Progenitor cell of endocrine pancreas (in vitro differentiated cells): ENCODE measurements around the gene SLC12A4. TPM values are rescaled to one million over a fixed set of nuclear protein-coding genes. Genes with fewer than 3 reads are reported as not detected.
"Not testable (repeated sequence)": the region's sequence is repeated elsewhere in the genome, so short reads cannot be mapped to it uniquely, and the experiment has no call there.

Experiments used
- DNase-seq: peaks from one replicate; pipeline ENCODE4 v3.0.0; 2021; ENCODE audit warnings: low spot score; ENCODE audit not compliant: unreplicated experiment
- H3K27ac Mint-ChIP-seq: 2 replicates; pipeline ENCODE4 v1.8.0; 2021; ENCODE audit warnings: mild to moderate bottlenecking, moderate library complexity, mixed read lengths
- H3K27me3 Mint-ChIP-seq: 2 replicates; pipeline ENCODE4 v1.8.0; 2021; ENCODE audit warnings: mixed read lengths
- H3K36me3 Mint-ChIP-seq: 2 replicates; pipeline ENCODE4 v1.8.0; 2022; ENCODE audit warnings: mixed read lengths; ENCODE audit not compliant: insufficient read depth
- H3K4me1 Mint-ChIP-seq: 2 replicates; pipeline ENCODE4 v1.8.0; 2021; ENCODE audit warnings: low read depth, mixed read lengths
- H3K4me3 Mint-ChIP-seq: 2 replicates; pipeline ENCODE4 v1.8.0; 2021; ENCODE audit warnings: low read depth, mild to moderate bottlenecking, moderate library complexity, mixed read lengths
- H3K9me3 Mint-ChIP-seq: 2 replicates; pipeline ENCODE4 v1.8.0; 2021; ENCODE audit warnings: low read depth, mixed read lengths
- long read RNA-seq: library from polyadenylated mRNA; unstranded; transcript quantifications from one replicate; pipeline ENCODE4 v2.0.0, GENCODE V29; 2020
- total RNA-seq: library from RNA; stranded (reverse); gene quantifications from 2 replicates; pipeline ENCODE4 v1.2.1, GENCODE V29; 2021
- TF ChIP-seq, protein P1 (sequence below): fragments of 200-600 bp; sonication (generic); IDR thresholded peaks from one replicate; pipeline ENCODE4 v1.5.0; 2021; ENCODE audit warnings: antibody characterized with exemption, mild to moderate bottlenecking; ENCODE audit not compliant: unreplicated experiment

SLC12A4 gene
- total RNA-seq = 74.3 and 75.6 TPM in 2 replicates
- long read RNA-seq, full-length matches to known transcripts = 7 of 24 reads
- long read RNA-seq, partial matches to known transcripts = 6 of 24 reads
- long read RNA-seq, other reads (novel, unspliced or antisense) = 11 of 24 reads

- peak; percentile 73 for DNase-seq
- Mint-ChIP-seq H3K36me3 (peaks cover 1% of the 10 kb centered on the region), H3K4me3 (peak within 1 kb of the TSS; percentile 98), H3K27me3 (no peaks in the 10 kb centered on the region), H3K4me1 (peaks cover 29% of the 10 kb centered on the region), H3K9me3 (no peaks in the 10 kb centered on the region), H3K27ac (peak within 1 kb of the TSS; percentile 97)
- TF ChIP-seq, protein P1, sequence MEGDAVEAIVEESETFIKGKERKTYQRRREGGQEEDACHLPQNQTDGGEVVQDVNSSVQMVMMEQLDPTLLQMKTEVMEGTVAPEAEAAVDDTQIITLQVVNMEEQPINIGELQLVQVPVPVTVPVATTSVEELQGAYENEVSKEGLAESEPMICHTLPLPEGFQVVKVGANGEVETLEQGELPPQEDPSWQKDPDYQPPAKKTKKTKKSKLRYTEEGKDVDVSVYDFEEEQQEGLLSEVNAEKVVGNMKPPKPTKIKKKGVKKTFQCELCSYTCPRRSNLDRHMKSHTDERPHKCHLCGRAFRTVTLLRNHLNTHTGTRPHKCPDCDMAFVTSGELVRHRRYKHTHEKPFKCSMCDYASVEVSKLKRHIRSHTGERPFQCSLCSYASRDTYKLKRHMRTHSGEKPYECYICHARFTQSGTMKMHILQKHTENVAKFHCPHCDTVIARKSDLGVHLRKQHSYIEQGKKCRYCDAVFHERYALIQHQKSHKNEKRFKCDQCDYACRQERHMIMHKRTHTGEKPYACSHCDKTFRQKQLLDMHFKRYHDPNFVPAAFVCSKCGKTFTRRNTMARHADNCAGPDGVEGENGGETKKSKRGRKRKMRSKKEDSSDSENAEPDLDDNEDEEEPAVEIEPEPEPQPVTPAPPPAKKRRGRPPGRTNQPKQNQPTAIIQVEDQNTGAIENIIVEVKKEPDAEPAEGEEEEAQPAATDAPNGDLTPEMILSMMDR = no peak
These were observed at the start of gene SLC12A4 for GRCh38 chr16:67968400-67969253. Gene SLC12A4, minus strand, starts transcription at chr16:67968637. Its CDS starts 84 bp downstream, at chr16:67968553.

DNA sequence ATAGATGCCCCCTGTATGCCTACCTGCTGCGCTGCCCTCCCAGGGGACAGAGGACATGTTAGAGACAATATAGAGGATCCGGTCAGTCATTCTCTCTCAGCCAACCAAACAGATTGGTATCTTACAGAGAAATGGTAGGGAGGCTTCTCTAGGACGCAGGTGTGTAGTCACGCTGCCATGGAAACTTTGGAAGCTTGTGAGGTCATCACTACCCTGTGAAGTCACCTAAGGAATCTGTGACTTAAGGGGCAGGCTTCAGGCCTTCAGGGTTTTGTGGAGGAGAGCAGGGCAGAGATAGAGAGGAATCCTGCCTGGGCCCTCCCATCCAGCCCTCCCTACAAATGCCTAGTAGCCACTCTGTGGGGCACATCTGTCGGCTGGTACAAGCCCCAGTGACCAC is 47.2 kb upstream of the SLC12A4 start, which contains the start of gene DPEP2NB:
TSS of gene DPEP2NB (minus strand) at position 231 of the 400 bp plus-strand sequence. CDS start at position 90, 141 bp downstream.
- TF ChIP-seq, protein P1 = no peak
- Mint-ChIP-seq H3K4me1 (no peaks in the 10 kb centered on the region), H3K27me3 (peaks cover 7% of the 10 kb centered on the region), H3K36me3 (no peaks in the 10 kb centered on the region), H3K9me3 (no peaks in the 10 kb centered on the region), H3K4me3 (no peak within 1 kb of the TSS), H3K27ac (peak within 1 kb of the TSS; percentile 63)
- no peak for DNase-seq

DNA sequence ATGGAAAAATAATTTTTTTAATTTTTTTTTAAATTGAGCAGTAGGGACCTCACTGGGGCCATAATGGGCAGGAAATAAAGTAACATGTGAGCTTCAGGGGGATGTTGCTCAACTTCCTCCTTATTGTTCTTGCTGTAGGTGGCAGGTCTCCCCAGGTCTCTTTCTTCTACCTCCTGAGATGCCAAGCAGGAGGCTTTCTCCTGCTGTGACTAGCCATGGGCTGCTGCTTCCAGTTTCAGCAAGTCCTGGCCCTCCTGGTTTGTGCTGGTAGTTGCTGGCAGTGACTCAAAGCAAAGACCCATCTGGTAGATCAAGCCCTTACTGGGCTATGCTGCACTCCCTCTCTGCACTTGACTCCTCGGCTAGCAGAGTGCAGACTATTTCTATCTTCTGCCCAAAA is 45.0 kb upstream of the SLC12A4 start:
- H3K4me1 Mint-ChIP-seq = no peaks in the 10 kb centered on the region
- no peak overlapping the region for H3K27ac Mint-ChIP-seq
- TF ChIP-seq, protein P1 = no peak
- H3K27me3 Mint-ChIP-seq = peaks cover 9% of the 10 kb centered on the region
- no peaks in the 10 kb centered on the region for H3K36me3 Mint-ChIP-seq
- no peaks in the 10 kb centered on the region for H3K9me3 Mint-ChIP-seq
- H3K4me3 Mint-ChIP-seq = no peak overlapping the region
- DNase-seq = no peak

DNA sequence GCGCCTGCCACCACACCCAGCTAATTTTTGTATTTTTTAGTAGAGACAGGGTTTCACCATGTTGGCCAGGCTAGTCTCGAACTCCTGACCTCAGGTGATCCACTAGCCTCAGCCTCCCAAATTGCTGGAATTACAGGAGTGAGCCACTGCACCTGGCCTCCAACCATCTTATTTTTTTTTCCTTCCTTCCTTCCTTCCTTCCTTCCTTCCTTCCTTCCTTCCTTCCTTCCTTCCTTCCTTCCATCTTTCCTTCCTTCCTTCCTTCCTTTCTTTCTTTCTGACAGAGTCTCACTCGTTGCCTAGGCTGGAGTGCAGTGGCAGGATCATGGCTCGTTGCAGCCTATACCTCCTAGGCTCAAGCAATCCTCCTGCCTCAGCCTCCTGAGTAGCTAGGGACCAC is 41.4 kb upstream of the SLC12A4 start:
- not testable (repeated sequence) for H3K4me1 Mint-ChIP-seq, H3K27me3 Mint-ChIP-seq, H3K36me3 Mint-ChIP-seq, H3K9me3 Mint-ChIP-seq, H3K27ac Mint-ChIP-seq, DNase-seq, H3K4me3 Mint-ChIP-seq

DNA sequence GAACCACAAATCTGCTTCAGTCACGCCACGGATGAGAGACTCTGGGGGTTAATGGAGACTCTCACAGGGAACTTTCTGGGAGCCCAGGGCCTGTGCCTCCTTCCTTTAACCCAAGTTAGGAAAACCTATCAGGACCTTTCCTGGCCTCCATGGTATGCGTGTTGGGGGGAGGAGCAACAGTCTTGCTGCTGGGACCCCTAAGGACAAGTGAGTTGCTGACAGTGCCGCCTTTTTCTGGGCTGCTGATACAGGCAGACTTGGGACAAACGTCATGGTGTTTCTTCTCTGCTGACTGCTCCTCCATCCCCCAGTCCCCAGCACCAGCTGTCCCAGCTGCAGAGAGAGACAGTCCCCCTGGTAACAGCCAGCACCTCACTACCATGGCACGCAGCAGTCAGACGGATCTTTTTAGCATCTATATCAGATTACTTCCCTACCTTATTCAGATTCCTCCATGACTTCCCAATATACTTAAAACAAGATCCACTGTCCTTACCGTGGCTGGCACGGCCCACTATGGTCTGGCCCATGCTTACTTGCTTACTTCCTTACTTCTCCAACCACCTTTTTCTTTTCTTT is 40.8 kb upstream of the SLC12A4 start:
- TF ChIP-seq, protein P1 = no peak
- H3K36me3 Mint-ChIP-seq = no peaks in the 10 kb centered on the region
- no peak overlapping the region for H3K4me3 Mint-ChIP-seq
- H3K27ac Mint-ChIP-seq = no peak overlapping the region
- H3K27me3 Mint-ChIP-seq = peaks cover 7% of the 10 kb centered on the region
- no peak for DNase-seq
- H3K9me3 Mint-ChIP-seq = no peaks in the 10 kb centered on the region
- H3K4me1 Mint-ChIP-seq = no peaks in the 10 kb centered on the region
